Hippocampal formation (tissue), 2 donors: ENCODE data around the gene TTR.

Experiments used
- DNase-seq, 2 donors: peaks; one replicate each; lab custom pipeline; 2025; lab: John Stamatoyannopoulos, UW

The TTR gene

DNA sequence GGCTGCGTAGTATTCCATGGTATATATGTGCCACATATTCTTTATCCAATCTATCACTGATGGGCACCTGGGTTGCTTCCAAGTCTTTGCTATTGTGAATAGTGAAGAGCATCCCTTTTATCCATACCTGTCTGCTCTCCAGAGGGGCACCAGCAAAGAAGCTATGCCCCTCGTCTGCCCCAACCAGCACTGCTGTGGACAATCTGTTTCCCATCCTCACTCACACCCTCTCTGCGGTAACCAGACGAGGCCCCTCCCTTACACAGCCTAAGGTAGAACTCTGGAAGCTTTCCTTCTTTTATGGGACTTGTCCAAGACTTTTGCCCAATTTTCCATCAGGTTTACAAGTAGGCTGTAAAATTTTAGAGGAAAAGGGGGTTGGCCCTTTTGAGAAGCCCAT is 24.9 kb downstream of the TTR start:
- no peak for DNase-seq

DNA sequence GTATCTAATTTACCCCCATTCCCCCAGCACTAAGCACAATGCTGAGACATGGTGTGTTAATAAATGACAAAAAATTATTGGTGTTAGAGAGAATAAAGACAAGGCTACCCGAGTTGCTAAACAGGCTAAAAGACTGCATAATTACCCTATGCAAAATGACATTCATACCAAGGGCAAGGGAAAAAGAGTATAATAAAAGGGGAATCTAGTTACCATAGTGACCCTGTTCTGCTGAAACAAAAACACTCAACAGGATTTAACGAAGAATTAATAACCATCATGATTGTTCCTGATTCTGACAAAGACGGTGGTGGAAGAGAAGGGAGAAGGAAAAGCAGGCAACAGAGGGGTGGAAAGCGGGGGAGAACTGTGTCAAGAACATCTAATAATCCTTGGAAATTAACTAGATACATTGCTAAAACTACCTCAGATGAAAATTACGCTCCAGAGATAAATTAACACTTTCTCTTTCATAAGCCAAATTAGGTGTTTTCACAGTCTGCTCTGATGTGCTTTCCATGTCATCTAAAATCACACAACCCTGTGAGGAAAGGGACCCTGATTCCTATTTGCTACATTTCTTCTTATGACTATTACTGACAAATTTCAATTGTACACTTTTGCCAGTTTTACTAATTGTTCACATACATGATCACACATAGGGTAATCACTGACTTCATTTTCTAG is 25.5 kb downstream of the TTR start:
- DNase-seq: no peak

GRCh38 chr18:31618801-31619200 is 27.1 kb downstream of the TTR start:
- DNase-seq: no peak

DNA sequence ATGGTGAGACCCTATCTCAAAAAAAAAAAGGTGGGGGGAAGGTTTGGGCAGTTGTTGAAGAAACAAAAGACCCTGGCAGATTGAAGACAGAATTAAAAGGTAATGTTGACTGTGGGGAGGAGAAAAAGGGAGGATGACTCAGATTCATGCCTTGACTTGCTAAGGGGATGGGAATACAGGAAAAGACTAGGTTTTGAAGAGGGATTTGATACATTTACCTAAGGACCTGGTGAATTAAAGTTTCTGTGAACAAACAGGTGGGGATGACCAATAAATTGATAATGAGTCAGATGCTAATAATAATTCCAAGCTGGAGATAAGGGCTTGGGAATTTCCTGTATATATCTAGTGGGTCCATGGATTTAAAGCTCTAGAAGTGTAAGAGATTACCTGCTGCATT is 27.6 kb downstream of the TTR start:
- DNase-seq: no peak

DNA sequence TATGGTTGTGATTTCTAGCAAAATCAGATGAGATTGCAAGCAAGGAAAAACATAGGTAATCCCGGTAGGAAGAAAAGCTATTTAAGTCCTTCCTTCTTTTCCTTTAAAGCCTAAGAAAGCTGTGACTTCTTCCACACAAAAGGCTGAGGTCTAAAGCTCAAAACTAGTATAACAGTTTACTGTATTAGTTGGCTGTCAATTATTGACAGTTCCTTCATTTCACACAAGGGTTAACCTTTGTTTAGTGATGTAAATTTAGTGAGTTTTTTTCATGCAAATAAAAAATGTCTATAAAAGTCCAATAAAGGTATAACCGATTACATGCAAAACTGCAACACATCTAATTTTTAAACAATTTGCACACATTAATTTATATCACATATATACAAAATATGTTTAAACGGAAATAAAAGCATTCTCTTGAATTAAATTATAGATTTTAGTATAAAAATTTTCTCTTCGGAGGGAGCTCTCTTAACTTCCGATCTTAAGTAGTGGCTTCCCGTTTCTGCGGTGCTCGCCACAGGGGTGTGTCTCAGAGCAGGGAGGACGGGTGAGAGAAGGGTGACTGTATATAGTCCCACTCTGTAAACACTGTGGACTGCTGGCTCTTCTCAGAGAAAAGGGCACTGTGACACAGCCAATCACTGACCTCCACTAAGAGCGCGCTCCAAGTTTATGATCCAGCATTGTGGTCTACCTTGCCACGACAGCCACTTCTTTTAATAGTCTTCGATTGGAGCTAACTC is 33.4 kb downstream of the TTR start:
- no peak for DNase-seq

DNA sequence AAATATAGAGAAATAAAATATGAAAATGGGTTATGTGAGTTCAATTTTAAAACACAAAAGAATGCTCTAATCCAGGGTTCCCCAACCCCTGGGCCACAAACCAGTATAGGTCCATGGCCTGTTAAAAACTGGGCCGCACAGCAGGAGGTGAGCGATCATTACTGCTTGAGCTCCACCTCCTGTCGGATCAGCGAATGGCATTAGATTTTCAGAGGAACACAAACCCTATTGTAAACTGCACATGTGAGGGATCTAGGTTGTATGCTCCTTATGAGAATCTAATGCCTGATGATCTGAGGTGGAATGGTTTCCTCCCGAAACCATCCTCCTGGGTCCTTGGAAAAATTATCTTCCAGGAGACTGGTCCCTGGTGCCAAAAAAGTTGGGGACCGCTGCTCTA is 34.7 kb downstream of the TTR start:
- DNase-seq: no peak

GRCh38 chr18:31630549-31630948 is 38.9 kb downstream of the TTR start:
- DNase-seq: no peak

GRCh38 chr18:31631526-31631925 is 39.8 kb downstream of the TTR start:
- DNase-seq: no peak

DNA sequence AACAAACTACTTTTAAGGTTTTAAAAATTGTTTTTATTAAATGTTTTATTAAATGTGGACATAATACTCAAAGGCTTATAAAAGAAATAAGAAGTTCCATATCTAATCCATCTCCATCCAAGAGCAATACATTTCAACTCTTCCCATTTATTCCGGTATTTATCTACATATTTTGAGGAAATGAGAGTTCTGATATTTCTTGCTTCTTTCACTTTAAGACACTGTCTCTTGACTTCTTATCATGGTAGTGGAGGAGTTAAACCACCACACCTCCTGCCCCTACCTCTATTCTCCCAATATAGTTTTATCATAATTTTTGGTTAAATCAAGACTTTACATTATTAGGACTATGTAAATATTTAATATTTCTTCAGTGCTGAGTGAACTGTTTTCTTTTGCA is 40.7 kb downstream of the TTR start:
- no peak for DNase-seq

DNA sequence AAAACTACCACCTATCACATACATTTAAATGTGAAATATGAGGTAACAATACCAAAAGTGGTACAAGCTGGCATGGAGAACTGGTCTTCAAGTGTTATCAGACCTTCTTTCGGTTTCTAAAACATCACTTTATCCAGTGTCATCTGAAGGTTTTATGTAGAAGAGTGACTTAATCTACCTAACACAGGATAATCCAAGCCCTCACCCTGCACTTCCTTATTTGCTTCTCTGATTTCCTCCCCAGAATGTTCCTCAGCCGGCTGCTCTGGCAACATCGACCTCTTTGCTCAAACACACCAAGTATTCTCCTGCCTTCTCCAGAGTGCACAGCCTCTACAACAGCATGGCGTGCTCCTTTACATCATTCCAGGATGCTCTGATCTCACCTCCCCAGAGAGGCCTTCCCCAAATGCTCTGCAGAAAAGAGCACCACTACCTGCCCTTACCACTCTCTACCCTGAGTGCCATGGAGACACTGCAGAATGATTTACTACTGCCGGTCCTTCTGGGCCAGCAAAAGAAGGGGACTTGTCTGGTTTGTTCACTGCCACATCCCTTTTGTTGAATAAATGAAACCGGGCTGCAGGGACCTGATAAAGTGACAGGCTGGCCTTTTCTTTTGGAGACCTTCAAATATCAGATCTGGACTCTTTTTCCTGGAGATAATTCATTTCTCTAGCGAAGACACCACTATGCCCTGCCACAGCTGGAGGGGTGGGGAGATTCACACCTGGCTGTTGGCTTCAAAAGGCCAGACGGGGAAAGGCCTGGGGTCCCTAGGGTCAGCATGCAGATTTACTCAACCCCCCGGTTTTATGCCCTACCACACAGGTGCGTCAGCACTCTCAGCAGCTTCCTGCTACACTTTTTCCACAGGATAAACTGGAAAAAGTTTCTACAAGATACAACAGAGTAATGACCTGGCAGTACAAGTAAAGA is 42.0 kb downstream of the TTR start:
- no peak for DNase-seq

- DNase-seq: no peak
These were observed 42.6 kb downstream of the TTR start for GRCh38 chr18:31634331-31634713.

DNA sequence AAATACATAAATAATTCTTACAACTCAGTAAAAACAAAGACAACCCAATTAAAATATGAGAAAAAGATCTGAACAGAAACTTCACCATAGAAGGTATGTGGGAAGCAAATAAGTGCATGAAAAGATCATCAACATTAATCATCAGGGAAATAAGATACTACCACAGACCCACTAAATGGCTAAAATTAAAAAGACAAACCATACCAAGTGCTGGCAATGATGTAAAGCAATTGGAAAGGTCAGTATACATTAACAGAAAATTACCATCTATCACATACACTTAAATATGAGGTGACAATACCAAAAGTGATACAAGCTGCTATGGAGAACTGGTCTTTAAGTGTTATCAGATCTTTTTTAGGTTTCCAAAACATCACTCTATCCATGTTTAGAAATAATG is 44.7 kb downstream of the TTR start:
- no peak for DNase-seq

DNA sequence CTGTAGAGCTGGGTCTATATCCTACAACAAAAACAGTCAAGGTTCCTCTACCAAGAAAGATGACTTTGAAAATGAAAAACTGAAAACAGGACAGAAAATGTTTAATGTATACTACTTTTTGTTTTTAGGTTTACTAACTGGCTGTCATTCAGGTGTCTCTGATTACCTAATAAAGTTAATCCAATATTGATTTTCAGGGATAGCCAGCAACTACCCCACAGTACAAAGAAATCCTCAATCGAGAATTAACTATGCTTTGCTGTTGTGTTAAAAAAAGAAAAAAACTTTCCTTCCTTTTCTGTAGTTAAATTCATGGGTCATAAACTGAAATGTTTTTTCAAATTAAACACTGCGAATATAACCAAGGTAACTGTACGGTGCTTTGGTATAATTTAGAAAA is 45.8 kb downstream of the TTR start:
- DNase-seq: no peak

- no peak for DNase-seq
These were observed 51.3 kb downstream of the TTR start for GRCh38 chr18:31643003-31643402.

GRCh38 chr18:31645411-31645810 is 53.7 kb downstream of the TTR start:
- no peak for DNase-seq

DNA sequence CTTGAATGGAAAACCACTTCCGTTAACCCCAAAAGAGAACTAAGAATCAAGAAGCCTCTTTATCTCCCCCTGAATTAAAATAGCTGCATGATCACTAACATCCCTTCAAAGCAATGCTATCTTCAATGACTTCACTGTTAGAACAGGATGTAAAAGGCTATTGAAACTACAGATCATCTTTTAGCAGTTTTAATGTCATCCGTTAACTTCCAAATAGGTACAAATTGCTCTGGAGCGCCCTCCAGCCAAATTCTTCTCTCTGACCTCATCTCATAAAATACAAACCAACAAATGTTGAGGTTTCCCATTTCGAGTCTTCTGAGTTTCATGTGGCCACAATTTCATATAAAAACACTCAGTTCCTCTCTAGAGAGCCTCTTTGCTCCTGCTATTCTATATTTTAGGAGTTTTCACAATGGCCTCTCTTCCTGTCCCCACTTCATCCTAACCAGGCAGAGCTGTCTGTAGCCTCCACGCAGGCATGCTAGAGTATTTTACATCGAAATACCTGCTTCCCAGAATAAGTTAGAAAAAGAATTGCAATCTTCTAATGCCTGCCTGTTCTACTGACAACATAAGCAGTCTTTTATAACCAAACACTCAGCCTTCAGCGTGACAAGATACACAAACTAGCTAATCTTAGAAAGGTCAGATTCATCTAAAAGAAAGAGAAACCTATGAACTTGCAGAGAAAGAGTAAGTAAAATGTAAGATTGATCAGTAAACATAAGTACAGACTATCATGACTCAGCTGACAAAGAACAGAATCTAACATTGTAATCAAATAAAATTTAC is 54.9 kb downstream of the TTR start:
- DNase-seq: no peak

- no peak for DNase-seq
These were observed 55.6 kb downstream of the TTR start for GRCh38 chr18:31647127-31647753.
